ENCODE results near the gene TP53BP2.
"Not testable (repeated sequence)": the region's sequence is repeated elsewhere in the genome, so short reads cannot be mapped to it uniquely, and the experiment has no call there.

TP53BP2 gene

DNA sequence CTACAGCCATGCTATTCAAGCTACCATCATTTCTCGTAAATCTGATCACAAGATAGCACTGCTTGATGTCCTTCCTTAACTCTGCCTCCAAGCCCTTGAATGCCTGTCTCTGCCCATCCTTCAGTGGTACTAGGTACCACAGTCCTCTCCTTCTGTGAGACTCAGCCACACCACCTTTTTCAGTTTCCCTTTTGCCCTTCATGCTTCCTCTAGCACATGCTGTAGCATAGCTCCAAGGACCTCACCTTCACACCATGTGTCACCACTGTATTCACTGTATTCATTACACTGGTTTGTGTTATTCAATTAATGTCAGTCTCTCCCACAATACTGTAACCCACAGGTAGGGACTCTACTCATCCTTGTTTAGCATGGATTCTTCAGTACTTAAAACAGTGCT is 8.0 kb upstream of the TP53BP2 start:
- DNase-seq: no peak

DNA sequence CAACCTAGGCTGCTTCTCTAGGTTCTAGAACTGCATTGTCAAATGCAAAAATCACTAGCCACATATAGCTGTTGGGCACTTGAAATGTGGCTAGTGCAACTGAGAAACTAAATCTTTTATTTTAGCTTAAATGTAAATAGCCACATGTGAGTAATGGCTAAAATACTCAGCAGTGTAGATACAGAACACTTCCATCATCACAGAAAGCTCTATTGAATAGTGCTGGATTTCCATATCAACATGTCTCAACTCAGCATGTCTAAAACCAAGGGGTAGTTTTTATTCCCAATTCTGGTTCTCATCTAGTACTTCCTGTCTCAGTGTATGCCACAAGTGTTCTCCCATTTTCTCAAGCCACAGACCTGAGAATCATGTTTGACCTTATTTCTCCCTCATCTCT is 7.5 kb upstream of the TP53BP2 start:
- DNase-seq: no peak

DNA sequence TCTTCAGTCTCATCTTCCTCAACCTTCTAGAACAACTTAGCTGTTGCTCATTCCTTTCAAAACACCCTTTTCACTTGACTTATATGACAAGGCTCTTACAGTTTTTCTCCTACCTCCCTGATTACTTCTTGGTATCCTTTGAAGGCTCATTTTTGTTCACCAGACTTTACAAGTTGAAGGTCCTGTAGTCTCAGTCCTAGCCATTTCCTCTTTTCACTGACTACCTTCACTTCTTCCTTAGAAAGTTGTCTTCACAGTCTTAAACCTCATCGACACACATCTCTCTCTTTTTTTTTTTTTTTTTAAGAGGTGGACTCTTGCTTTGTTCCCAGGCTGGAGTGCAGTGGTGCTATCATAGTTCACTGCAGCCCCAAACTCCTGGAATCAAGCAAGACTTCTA is 6.6 kb upstream of the TP53BP2 start:
- DNase-seq: no peak

DNA sequence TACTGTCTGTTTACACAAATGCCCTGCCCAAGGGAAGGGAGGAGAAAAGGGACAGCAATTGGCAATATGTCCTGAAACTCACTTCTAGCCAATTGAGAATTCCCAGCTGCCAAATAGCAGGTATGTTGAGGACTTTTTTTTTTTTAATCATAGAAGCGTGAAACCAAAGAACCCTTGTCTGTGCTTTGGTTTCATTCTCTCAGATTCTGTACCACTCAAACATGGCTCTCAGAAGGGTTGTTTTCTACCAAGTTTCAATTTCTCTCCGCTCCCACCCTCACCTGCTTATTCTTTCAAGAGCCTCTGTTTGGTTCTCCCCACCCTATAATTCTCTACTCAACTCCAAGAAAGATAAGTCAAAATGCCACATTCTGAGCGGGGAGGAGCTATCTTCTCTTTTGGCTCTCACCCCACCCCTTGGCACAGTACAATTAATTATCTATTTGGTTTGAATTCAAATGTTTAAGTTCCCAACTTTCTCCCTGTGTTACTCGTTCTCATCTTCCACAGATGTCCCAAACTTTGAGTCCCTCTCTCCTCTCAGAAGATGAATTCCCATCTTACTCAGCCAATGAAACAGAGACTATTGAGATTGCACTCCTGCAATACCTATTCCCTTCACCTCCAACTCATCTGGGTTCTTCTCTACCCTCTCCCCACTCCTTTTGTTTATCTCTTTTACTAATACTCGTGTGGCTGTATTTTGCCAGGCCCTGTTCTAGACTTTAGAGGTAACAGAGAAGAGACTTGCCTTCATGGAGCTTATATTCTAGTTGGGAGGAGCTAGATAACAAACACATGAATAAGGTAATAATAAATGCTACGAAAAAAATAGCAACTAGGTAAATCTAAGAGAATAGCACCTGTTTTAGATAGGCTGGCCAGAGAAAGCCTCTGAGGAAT is 3.9 kb upstream of the TP53BP2 start:
- no peak for DNase-seq

DNA sequence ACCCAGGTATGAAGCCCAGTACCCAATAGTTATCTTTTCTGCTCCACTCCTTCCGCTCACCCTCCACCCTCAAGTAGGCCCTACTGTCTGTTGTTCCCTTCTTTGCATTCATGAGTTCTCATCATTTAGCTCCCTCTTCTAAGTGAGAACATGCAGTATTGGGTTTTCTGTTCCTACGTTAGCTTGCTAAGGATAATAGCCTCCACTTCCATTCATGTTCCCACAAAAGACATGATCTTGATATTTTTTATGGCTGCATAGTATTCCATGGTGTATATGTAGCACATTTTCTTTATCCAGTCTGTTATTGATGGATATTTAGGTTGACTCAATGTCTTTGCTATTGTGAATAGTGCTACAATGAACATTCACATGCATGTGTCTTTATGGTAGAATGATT is 2.8 kb upstream of the TP53BP2 start:
- DNase-seq: no peak

DNA sequence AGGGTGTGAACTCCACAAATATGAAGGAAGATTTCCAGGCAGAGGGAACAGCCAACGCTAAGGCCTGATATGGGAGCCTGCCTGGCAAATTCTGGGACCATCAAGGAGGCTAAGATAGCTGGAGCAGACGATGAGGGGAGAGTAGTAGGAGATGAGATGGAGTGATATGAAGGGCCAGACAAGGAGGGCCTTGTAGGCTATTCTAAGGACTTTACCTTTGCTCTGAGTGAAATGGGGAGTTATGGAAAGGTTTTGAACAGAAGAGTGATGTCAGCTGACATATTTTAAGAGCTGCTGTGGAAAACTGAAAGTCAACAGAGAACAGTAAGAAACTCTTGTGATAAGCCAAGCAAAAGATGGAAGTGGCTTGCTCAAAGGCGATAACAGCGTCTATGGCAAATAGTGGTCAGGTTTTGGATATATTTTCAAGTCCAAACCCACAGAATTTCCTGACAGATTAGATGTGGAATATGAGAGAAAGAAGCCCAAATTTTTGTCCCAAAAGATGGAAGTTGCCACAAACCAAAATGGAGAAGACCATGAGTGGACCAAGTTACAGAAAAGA is 2.1 kb upstream of the TP53BP2 start:
- no peak for DNase-seq

DNA sequence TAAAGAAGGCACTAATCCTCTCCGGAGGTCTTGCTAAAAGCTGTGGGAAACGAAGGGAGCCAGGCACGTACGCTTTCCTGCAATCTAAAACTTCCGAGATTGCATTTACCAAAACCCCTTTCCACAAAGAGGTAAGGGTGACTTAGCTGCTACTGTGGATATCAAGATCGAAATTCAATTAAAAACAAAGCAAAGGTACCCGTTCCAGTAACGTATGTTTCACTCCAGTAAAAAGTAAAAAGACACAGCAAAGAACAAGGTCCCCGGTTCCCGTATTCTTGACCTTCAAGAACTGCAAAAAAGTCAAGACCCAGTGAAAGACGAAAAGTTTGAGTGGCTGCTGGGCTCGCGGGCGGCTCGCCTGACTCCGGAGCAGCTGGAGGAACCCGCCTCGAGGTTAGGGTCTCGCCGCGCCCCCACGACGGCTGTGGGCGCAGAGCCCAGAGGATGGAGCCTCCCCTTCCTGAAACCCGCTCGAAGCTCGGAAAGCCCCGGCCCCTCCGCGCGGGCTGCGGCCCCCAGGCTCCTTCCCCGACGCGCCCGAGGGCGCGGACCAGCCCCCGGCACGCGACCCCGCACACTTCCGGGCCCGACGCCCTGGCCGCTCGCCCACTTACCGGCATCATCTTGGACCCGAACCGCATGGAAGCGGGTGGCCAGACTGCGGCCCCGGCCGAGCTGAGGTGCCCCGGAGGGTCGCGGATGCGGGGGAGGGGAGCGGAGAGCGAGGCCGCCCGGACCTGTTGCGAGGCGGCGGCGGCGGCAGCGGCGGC is 524 bp downstream of the TP53BP2 start:
- peak; percentile 34 for DNase-seq

DNA sequence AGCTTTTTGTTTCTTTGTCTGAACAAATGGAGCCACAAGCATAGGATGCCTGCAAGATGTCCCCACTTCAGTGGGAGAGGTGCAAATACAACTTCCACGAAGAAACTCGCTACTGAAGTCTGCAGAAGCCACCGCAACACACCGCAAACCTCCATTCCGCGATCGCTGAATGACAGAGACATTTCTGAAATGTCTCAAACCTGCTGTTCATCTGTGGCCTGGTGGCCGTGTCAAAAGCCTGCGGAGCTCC is 1.0 kb downstream of the TP53BP2 start:
- no peak for DNase-seq

DNA sequence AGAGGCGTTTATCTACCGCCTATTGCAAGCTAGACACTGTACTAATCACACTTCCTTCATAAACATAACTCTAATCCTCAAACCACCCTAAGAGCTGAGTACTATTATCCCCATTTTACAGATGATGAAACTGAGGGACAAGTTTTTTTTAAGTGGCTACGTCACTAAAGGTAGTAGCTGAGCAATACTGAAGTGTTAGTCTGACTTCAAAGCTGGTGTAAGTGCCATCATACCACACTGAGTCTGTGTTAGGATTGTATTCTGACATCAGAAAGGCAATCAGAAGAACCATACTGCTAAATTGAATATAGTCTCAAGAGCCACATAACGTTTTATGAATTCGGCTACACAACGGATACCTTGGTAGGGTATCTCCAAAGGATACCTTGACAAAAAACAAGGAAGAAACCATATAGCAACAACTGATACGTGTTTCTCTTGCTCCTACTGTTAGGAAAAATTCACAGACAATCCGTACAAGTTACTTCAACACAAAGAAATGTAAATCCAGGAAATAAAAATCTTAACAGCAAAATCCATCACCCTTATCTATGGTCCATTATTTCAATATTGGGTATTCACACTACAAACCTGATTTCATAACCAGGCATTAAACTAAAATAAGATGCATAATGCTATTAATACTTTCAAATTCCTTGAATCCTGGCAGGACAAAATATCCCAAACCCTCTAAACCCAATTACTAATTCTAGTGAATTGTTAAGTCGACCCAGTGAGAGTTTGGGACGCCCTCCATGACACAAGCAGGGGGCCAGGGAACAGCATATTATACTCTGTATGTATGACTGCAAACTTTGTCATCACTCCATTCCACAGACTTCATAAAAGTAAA is 1.6 kb downstream of the TP53BP2 start:
- DNase-seq: no peak

DNA sequence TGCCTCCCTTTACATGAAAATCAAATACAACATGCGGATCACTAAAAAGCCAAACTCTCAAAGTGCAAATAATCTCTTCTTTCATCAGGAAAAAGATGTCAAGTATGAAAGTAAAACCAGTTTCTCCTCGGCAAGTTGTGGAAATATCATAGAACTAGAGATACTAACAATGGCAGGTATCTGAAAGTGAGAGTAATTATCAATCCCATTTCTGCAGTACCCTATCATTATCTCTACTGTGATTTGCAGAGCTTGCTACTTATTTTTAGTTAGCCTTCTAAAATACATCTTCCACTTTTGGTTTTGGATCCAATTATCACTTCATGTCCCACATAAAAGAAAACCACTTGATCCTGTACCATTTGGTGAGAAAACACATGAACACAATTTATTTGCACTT is 3.0 kb downstream of the TP53BP2 start:
- no peak for DNase-seq

DNA sequence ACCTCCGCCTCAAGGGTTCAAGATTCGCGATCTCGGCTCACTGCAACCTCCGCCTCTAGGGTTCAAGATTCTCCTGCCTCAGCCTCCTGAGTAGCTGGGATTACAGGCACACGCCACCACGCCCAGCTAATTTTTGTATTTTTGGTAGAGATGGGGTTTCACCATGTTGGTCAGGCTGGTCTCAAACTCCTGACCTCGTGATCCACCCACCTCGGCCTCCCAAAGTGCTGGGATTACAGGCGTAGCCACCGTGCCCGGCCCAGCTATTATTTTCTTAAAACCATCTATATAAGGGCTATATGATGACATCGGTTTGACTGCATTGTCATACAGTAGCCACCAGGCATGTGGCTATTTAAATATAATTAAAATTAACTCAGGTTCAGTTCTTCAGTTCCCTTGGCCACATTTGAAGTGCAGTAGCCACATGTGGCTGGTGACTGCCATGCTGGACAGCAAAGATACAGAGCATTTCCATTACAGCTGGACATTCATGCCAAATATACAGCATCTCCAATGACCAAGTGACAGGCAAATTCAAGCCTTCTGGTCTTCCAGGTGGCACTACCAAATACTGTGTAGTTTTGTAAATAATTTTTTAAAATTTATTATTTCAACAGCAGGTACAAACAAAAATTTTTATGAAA is 3.6 kb downstream of the TP53BP2 start:
- not testable (repeated sequence) for DNase-seq

DNA sequence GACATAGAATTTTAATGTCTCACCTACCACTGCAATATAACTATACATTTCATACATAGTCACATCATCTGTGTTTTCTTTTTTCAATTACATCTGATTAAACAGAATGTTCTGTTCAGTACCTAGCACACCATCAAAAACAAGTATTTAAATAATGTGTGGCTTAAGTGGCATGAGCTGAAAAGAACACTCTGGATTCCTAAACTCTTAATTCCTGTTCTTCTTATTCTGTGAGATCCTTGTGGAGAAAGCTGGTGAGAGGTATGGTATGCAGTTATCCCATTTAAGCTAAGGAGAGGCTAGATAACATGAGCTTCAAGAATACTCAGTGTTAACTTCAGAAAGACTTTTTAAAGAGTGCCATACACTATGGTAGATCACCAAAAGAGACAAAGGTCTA is 5.5 kb downstream of the TP53BP2 start:
- no peak for DNase-seq

DNA sequence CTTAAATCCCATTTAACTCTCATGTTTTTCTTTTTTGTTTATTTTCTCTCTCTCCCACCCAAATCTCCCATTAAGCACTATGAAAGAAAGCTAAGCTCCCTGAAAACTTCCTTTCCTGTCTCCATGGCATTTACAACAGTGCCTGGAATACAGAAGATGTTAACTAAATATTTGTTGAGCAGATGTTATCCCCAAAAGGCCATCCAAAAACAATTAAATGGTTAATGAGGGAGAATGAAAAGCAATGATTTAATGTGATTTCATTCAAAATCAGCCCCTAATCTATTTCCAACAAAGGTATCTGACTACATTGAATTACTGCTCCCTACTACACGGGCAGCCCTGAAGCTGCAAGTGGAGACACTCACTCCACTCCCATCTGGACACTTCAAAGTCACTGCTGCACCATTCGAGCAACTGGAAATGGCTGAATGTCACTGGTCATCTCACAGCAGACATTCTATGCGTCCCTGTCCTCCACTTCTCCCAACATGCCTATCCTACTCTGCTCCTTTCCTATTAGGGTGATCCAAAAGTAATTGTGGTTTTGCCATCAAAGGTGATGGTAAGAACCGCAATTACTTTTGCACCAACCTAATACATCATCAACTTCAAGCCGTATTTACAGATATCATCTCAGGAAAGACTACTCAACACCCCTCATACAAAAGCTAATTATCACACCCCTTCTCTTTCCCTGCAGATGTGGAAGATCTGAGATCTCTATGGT is 7.5 kb downstream of the TP53BP2 start:
- DNase-seq: no peak

DNA sequence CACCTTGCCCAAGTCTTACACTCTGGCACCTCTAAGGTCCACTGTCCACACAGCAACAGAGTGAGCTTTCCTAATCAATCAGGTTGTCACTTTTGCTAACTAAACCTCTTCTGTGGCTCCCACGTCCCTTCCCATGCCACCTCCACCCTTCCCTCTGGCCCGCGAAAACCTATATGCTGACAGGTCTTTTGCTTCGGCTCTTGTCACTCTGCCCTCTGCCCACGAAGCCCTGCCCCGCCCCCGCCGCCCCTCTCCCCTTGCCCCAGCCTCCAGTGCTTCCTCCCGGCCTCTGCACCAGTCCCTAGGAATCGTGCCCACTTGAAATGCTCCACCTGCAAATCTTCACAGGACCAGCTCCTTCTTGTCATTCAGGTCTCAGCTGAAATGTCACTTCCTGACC is 8.1 kb downstream of the TP53BP2 start:
- DNase-seq: no peak

DNA sequence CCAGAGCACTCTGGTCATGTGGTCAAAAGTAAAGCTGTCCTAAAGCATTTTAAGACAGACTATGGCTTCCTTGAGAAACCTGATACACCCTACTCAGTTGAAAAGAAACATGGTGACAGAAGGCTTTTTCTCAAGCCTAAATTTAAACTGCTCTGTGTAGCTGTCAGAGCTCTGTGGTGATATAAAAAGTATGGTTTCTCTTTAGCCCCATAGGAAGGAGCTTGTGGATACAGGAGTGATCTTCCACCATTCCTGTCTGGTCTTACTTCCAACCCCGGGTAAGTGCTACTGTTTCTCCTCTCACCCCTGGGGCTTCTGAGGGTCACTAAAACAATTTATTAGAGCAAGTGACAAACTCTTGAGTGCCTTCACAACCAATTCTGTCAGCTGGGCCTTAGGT is 8.5 kb downstream of the TP53BP2 start:
- DNase-seq: no peak

DNA sequence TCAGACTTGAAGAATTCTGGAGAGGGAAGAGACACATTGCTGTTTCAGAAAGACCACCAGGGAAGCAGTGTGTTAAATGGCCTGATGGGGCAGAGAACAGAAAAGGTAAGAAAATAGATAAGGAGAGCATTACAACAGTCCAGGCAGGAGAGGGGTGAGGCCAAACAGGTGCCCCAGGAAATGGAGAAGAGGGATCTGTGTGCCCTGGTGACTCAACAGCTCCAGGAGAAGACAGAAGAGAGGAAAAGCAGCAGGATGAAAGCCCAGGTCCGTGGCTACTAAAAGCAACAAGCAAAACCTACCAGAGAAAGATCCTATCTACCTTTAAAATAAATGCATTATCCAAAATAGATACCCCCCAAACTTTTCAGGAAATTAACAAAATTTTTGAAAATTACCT is 9.2 kb downstream of the TP53BP2 start:
- DNase-seq: no peak

DNA sequence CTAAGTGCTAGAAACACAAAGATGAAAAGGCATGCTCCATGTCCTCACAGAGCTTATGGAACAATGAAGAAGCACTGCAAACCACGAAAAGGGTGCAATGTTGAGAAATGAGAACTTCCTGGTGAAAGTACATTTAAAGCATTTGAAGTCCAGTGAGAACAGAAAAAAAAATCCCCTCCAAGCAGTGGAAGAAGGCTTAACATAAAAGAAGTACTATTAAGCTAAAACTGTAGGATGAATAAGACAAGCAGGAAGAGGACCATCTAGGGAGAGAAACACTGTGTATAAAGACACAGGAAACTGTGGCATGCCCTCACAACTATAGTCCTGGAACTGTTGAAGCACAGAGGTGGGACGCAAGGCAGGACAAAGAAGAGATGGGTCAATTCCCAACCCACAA is 10.0 kb downstream of the TP53BP2 start:
- DNase-seq: no peak

DNA sequence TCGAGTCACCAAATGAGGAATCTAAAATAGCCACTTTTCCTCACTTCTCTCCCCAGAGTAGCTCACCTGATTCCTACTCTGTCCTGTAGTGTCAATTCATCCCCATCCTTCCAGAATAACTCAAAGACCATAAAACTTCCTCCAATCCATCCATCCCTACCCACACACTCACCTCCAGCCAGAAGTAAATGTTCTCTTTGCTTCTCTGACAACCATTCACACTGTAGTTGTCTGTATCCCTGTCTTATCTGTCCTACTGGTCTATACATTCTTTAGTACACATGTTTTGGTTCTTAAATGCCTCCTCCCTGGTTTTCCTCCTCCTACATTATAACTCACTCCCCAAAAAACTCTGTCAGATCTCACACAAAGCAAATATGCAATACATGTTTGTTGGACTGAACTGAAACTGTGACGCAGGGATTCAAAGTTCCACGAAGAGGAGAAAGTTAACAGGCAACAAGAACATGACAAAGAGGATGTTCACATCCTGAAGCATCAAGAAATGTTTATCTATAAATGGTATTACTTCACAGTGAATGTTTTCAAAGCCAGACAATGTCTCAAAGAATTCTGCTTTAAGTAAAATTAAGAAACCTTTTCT is 11.0 kb downstream of the TP53BP2 start:
- DNase-seq: no peak

DNA sequence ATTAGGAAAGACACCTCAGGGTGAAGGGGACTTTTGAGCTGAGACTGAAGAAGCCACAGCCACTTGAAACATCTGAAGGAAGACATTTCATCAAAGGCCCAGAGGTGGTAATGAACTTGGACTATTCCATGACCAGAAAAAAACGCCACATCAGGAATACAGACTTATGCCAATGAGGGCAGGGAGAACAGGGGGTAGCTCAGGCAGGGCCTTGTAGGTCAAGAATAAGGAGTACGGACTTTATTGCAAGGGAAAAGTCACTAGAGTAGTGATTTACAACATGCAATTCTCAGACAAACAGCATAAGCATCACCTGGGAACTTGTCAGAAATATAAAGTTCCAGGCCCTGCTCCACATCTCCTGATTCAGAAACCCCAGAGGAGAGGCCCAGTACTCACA is 11.8 kb downstream of the TP53BP2 start:
- DNase-seq: no peak

DNA sequence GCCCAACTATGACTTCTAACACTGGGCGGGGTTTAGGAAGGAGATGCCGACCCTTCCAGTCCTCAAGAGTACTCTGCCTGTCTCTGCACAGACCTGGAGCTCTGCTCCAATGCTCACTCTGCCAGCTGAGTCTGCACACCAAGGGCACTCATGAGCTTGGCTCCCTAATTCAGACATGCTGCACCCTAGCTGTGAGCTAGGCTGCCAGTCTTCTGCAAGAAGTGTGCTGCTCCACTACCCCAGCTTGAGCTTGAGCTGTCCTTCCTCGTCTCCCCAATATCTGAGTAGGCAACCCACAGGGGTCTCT is 13.2 kb downstream of the TP53BP2 start:
- DNase-seq: no peak

DNA sequence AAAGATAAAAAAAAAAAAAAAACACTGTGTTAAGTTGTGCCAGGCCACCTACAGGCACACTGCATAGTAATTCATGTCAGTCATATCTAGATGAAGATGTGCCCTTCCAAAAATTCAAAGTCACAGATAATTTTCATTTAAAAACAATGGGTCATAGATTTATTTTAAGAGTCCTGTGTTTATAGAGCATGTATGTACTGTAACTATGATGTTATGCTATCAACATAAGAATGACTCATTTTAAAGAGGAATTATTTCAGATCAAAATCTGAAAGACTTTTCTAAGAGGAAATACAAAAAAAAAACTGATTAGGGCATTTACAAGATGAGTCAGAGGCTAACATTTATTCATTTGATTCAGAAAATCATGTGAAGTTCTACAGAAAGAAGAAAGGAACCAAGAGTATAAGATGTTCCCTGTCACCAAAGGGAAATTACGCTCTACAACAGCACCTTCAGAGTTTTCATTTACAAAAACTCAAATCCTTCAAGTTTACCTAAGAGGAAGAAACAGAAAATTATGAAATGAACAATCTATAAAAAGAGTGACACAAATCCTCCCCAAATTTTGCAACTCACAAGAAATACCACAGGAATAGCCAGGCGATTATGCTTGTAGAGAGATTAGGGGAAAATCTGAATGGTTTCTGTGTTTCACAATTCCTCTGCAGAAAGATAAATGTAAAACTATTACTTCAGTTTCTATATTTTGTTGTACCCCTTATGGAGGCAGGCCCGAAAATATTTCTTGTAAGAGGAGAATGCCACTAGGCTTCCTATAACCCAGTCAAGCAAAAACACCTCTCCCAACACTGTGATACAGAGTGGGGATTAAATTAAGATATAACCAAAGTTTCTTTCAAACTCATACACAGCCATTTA is 13.8 kb downstream of the TP53BP2 start:
- no peak for DNase-seq
